DOHH2 (cell line): ENCODE measurements around the gene ABCA5.

Experiments used
- EZH2phosphoT487 ChIP-seq: fragments of 200-600 bp; sonication (generic); IDR thresholded peaks from 2 replicates; pipeline ENCODE4 v1.6.1; 2017; ENCODE audit warnings: borderline replicate concordance, mild to moderate bottlenecking, antibody characterized with exemption, low read length, moderate library complexity, mixed read lengths
- TF ChIP-seq, protein P1 (sequence below): fragments of 200-600 bp; sonication (generic); IDR thresholded peaks from one replicate; pipeline ENCODE4 v1.5.1; 2014; ENCODE audit warnings: antibody characterized with exemption, mild to moderate bottlenecking, low read depth, low read length; ENCODE audit not compliant: poor library complexity, severe bottlenecking

DNA sequence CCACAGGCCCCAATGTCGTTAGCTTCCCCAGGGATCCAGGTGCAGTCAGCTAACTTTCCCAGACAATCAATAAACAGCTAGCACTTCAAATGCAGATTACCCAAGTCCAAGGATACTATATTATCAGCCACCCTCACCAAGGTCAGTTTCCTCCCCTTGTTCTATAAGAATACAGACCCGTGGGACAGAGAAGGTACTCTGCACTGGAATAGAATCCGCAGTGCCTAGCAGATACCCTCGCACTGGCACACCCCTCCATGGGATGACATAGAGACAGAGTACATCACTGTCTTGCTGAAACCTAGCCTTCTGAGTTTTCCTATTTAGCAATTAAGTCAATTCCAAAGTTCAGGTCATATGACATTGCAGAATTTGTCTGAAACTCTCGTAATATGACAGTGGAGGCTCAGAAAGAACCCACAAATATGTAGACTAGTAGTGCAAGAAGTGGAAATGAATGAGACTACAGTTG, 58.4 kb downstream of the ABCA5 start:
- TF ChIP-seq, protein P1, sequence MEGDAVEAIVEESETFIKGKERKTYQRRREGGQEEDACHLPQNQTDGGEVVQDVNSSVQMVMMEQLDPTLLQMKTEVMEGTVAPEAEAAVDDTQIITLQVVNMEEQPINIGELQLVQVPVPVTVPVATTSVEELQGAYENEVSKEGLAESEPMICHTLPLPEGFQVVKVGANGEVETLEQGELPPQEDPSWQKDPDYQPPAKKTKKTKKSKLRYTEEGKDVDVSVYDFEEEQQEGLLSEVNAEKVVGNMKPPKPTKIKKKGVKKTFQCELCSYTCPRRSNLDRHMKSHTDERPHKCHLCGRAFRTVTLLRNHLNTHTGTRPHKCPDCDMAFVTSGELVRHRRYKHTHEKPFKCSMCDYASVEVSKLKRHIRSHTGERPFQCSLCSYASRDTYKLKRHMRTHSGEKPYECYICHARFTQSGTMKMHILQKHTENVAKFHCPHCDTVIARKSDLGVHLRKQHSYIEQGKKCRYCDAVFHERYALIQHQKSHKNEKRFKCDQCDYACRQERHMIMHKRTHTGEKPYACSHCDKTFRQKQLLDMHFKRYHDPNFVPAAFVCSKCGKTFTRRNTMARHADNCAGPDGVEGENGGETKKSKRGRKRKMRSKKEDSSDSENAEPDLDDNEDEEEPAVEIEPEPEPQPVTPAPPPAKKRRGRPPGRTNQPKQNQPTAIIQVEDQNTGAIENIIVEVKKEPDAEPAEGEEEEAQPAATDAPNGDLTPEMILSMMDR: no peak
- no peak for TF ChIP-seq EZH2phosphoT487
